Measurements from ENCODE around the gene WHAMM. TPM values are rescaled to one million over a fixed set of nuclear protein-coding genes. Genes with fewer than 3 reads are reported as not detected.

WHAMM gene
- polyA plus RNA-seq, 2 of the 4 experiments (the other 2 are of a cell fraction) = 5.1 to 5.6 TPM

GRCh38 chr15:82848241-82848993 is 39.0 kb downstream of the WHAMM start:
- DNase-seq (ENCODE audit: low read depth in 1 of 2, low spot score in 1 of 2) (no peak), FAIRE-seq (no peak), ATAC-seq (no peak)
- POLR2A ChIA-PET = no interaction called here
- Histone ChIP-seq H3K27ac (no peak overlapping the region), H3K4me2 (no peak overlapping the region), H3K9me3 (no peaks in the 10 kb centered on the region), H3K4me3 (no peak overlapping the region), H3K4me1 (no peaks in the 10 kb centered on the region)
- 59% methylated on average over 9 of the region's 9 CpGs for WGBS (ENCODE audit: missing lambda C conversion rate)
- TF ChIP-seq NFE2L2 (conservative IDR thresholded peaks at IDR 0.05; ENCODE audit: low read length) = no peak
- no peak for TF ChIP-seq HES2 (IDR thresholded peaks at IDR 0.05)
- no peak for TF ChIP-seq HOXA7 (CRISPR knock-in tag; IDR thresholded peaks at IDR 0.05)
- TF ChIP-seq HOXB13 (CRISPR knock-in tag; IDR thresholded peaks at IDR 0.05; ENCODE audit: low read depth) = no peak
- TF ChIP-seq SREBF2 (IDR thresholded peaks at IDR 0.05) = no peak
- CTCF ChIA-PET = interaction anchor here (0.8 to 4.8 kb wide), 18 partner anchors 10 to 219 kb away, joined by 3 to 47 read pairs (median 6); partner anchors contain the start of gene C15orf40

- WGBS (ENCODE audit: missing lambda C conversion rate) = 47% methylated on average over 23 of the region's 23 CpGs
- ChIA-PET POLR2A (interaction anchor here (0.7 to 1.3 kb wide), 2 partner anchors 136 to 143 kb away, joined by 3 to 4 read pairs; partner anchors contain the start of gene RAMAC), CTCF (interaction anchor here (0.6 to 4.8 kb wide), 41 partner anchors 8 to 817 kb away, joined by 3 to 47 read pairs (median 4); partner anchors contain the start of genes C15orf40, RAMAC and RPS17)
- Histone ChIP-seq H3K27ac (no peak overlapping the region), H3K4me3 (no peak overlapping the region), H3K9me3 (no peaks in the 10 kb centered on the region), H3K4me1 (no peaks in the 10 kb centered on the region), H3K4me2 (no peak overlapping the region)
- FAIRE-seq = no peak
- DNase-seq (ENCODE audit: low read depth in 1 of 2, low spot score in 1 of 2) = peak; percentile 57 to 87
- ATAC-seq = peak; percentile 67 to 93
- TF ChIP-seq FOXS1 (CRISPR knock-in tag; IDR thresholded peaks at IDR 0.05) (no peak), CHD4 (IDR thresholded peaks at IDR 0.05; ENCODE audit: borderline replicate concordance) (no peak), HOXB5 (CRISPR knock-in tag; IDR thresholded peaks at IDR 0.05) (0 out of 2 replicates have a peak, but pooled peaks have one; percentile 48), TP53 (CRISPR knock-in tag; IDR thresholded peaks at IDR 0.05) (no peak), MAFK (IDR thresholded peaks at IDR 0.05; ENCODE audit: partially characterized antibody) (no peak), MAZ (IDR thresholded peaks at IDR 0.05; ENCODE audit: borderline replicate concordance, low read depth, low read length) (no peak), KDM1A (IDR thresholded peaks at IDR 0.05; ENCODE audit: low read depth) (no peak), HES2 (IDR thresholded peaks at IDR 0.05) (no peak), POLR2AphosphoS2 (conservative IDR thresholded peaks at IDR 0.05; ENCODE audit: low read length) (no peak), NR3C1 (IDR thresholded peaks at IDR 0.05) (no peak), SMC3 (IDR thresholded peaks at IDR 0.05) (peak; percentile 59), REST (IDR thresholded peaks at IDR 0.05) (no peak), CHD2 (IDR thresholded peaks at IDR 0.05; ENCODE audit: low read length, partially characterized antibody) (no peak), JUNB (IDR thresholded peaks at IDR 0.05) (no peak), ESRRA (IDR thresholded peaks at IDR 0.05; ENCODE audit: borderline replicate concordance, low read length) (no peak), CBX2 (IDR thresholded peaks at IDR 0.05; ENCODE audit: borderline replicate concordance, low read depth) (no peak), KDM5A (IDR thresholded peaks at IDR 0.05) (no peak), MYC (IDR thresholded peaks at IDR 0.05; ENCODE audit: borderline replicate concordance, low read length) (no peak), EHF (CRISPR knock-in tag; IDR thresholded peaks at IDR 0.05) (no peak), HOXB13 (CRISPR knock-in tag; IDR thresholded peaks at IDR 0.05; ENCODE audit: low read depth) (no peak), RAD21 (conservative IDR thresholded peaks at IDR 0.05 in 1 of 2, IDR thresholded peaks at IDR 0.05 in 1 of 2) (peak; percentile 62 to 79), NFE2L2 (conservative IDR thresholded peaks at IDR 0.05; ENCODE audit: low read length) (no peak), ELK1 (IDR thresholded peaks at IDR 0.05; ENCODE audit: low read depth, low read length) (no peak), BCL3 (IDR thresholded peaks at IDR 0.05) (no peak), GATA3 (IDR thresholded peaks at IDR 0.05; ENCODE audit: borderline replicate concordance) (no peak)
Observed at GRCh38 chr15:82849556-82850512, 40.4 kb downstream of the WHAMM start.
